DND-41 (cell line): Measurements from ENCODE around the gene DPYSL3.

Experiments used
- ATAC-seq: fragments of 200-7000 bp; cut with Tn5 transposase; 3 replicates; pipeline ENCODE4 v1.9.1; 2021; ENCODE audit warnings: low read depth; ENCODE audit not compliant: insufficient read depth
- DNase-seq: peaks from one replicate; pipeline ENCODE4 v3.0.0-alpha.2; 2020
- H2AFZ ChIP-seq: 2 replicates; pipeline ENCODE4 v1.6.0; 2012; ENCODE audit warnings: low read depth, low read length
- H3K27ac ChIP-seq: 2 replicates; pipeline ENCODE4 v1.5.1; 2012; ENCODE audit warnings: low read length, inconsistent platforms
- H3K27me3 ChIP-seq: fragments of 200-600 bp; sonication (generic); 2 replicates; pipeline ENCODE4 v1.6.0; 2012; ENCODE audit warnings: low read length, mild to moderate bottlenecking, inconsistent platforms; ENCODE audit not compliant: insufficient read depth, poor library complexity
- H3K36me3 ChIP-seq: 2 replicates; pipeline ENCODE4 v1.5.1; 2012; ENCODE audit warnings: low read length, inconsistent platforms; ENCODE audit not compliant: insufficient read depth
- H3K4me1 ChIP-seq: 2 replicates; pipeline ENCODE4 v1.5.1; 2012; ENCODE audit warnings: mild to moderate bottlenecking, low read length; ENCODE audit not compliant: insufficient read depth
- H3K4me2 ChIP-seq: 2 replicates; pipeline ENCODE4 v1.6.0; 2012; ENCODE audit warnings: mild to moderate bottlenecking, moderate library complexity, low read length, inconsistent platforms; ENCODE audit not compliant: insufficient read depth
- H3K4me3 ChIP-seq, 2 experiments: fragments of 200-600 bp in 1 of 2; shearing (Covaris generic) in 1 of 2; 2 replicates each; pipeline ENCODE4 v1.5.1; 2012 to 2016; ENCODE audit warnings: inconsistent platforms in 2 of 2, low read length in 2 of 2, mild to moderate bottlenecking in 2 of 2, low read depth in 1 of 2, moderate library complexity in 1 of 2
- H3K79me2 ChIP-seq: 2 replicates; pipeline ENCODE4 v1.6.0; 2012; ENCODE audit warnings: low read length, inconsistent platforms; ENCODE audit not compliant: insufficient read depth
- H3K9ac ChIP-seq: 2 replicates; pipeline ENCODE4 v1.6.0; 2012; ENCODE audit warnings: low read depth, mild to moderate bottlenecking, inconsistent platforms, low read length, moderate library complexity
- H3K9me3 ChIP-seq: 2 replicates; pipeline ENCODE4 v1.5.1; 2012; ENCODE audit warnings: low read length, moderate library complexity, mild to moderate bottlenecking, inconsistent platforms; ENCODE audit not compliant: insufficient read depth, severe bottlenecking
- H4K20me1 ChIP-seq: 2 replicates; pipeline ENCODE4 v1.6.0; 2012; ENCODE audit warnings: low read length; ENCODE audit not compliant: insufficient read depth
- EZH2 ChIP-seq: IDR thresholded peaks from 3 replicates; pipeline ENCODE4 v1.6.1; 2012; ENCODE audit warnings: borderline replicate concordance, low read depth, mild to moderate bottlenecking, moderate library complexity, low read length, inconsistent platforms; ENCODE audit not compliant: severe bottlenecking
- TF ChIP-seq, protein P1 (sequence below): IDR thresholded peaks from 2 replicates; pipeline ENCODE4 v1.5.1; 2012; ENCODE audit warnings: borderline replicate concordance, low read length, moderate library complexity, mild to moderate bottlenecking; ENCODE audit not compliant: poor library complexity, severe bottlenecking; ENCODE audit errors: extremely low read depth

DPYSL3 gene

GRCh38 chr5:147484708-147485020 is 25.2 kb downstream of the DPYSL3 start:
- Histone ChIP-seq H3K9ac (no peak overlapping the region), H3K36me3 (no peaks in the 10 kb centered on the region), H3K4me2 (no peak overlapping the region), H3K4me1 (no peaks in the 10 kb centered on the region), H3K4me3 (no peak overlapping the region), H3K79me2 (no peaks in the 10 kb centered on the region), H3K27me3 (no peaks in the 10 kb centered on the region), H4K20me1 (no peaks in the 10 kb centered on the region), H3K27ac (no peak overlapping the region), H3K9me3 (no peaks in the 10 kb centered on the region), H2AFZ (no peak overlapping the region)
- ATAC-seq (no peak), DNase-seq (no peak)
- TF ChIP-seq, protein P1, sequence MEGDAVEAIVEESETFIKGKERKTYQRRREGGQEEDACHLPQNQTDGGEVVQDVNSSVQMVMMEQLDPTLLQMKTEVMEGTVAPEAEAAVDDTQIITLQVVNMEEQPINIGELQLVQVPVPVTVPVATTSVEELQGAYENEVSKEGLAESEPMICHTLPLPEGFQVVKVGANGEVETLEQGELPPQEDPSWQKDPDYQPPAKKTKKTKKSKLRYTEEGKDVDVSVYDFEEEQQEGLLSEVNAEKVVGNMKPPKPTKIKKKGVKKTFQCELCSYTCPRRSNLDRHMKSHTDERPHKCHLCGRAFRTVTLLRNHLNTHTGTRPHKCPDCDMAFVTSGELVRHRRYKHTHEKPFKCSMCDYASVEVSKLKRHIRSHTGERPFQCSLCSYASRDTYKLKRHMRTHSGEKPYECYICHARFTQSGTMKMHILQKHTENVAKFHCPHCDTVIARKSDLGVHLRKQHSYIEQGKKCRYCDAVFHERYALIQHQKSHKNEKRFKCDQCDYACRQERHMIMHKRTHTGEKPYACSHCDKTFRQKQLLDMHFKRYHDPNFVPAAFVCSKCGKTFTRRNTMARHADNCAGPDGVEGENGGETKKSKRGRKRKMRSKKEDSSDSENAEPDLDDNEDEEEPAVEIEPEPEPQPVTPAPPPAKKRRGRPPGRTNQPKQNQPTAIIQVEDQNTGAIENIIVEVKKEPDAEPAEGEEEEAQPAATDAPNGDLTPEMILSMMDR, result no peak
- TF ChIP-seq EZH2, result no peak

GRCh38 chr5:147483961-147484707 is 25.7 kb downstream of the DPYSL3 start:
- H4K20me1 ChIP-seq, result no peaks in the 10 kb centered on the region
- H3K9me3 ChIP-seq, result no peaks in the 10 kb centered on the region
- no peak overlapping the region for H3K4me3 ChIP-seq
- H3K4me2 ChIP-seq, result no peak overlapping the region
- H3K27me3 ChIP-seq, result no peaks in the 10 kb centered on the region
- no peaks in the 10 kb centered on the region for H3K79me2 ChIP-seq
- no peak for DNase-seq
- H3K9ac ChIP-seq, result no peak overlapping the region
- H3K4me1 ChIP-seq, result no peaks in the 10 kb centered on the region
- H3K36me3 ChIP-seq, result no peaks in the 10 kb centered on the region
- TF ChIP-seq EZH2, result no peak
- TF ChIP-seq, protein P1, result no peak
- no peak overlapping the region for H3K27ac ChIP-seq
- no peak overlapping the region for H2AFZ ChIP-seq
- no peak for ATAC-seq

DNA sequence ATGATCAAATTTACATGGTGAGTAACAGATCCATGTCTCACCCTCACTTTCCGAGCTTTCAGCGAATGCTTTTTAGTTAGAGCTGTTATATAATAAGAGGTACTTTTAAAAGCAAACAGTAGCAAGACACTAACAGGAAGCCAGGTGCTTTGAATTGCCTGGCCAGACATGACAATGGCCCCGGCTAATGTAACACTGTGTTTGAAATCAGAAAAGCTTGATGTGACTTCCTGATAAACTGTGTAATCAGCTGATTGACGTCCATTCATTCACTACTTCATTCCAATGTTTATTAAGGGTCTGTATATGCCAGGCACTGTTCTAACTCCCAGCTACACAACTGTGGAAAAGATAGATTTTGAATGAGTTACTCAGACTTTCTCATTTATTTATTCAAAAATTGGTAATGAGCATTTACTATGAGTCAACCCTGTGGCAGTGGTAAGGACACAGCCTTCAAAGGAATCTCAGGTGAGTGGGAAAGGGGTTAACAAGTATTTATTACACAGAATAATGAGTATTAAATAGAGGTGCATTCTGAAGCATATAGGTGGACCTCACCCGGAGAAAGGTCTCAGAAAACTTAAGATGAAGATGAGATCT is 26.6 kb downstream of the DPYSL3 start:
- Histone ChIP-seq H4K20me1 (no peaks in the 10 kb centered on the region), H3K79me2 (no peaks in the 10 kb centered on the region), H3K36me3 (no peaks in the 10 kb centered on the region), H3K9ac (no peak overlapping the region), H3K27ac (no peak overlapping the region), H3K4me1 (no peaks in the 10 kb centered on the region), H3K4me3 (no peak overlapping the region), H3K4me2 (no peak overlapping the region), H3K27me3 (no peaks in the 10 kb centered on the region), H2AFZ (no peak overlapping the region), H3K9me3 (no peaks in the 10 kb centered on the region)
- TF ChIP-seq, protein P1, result no peak
- TF ChIP-seq EZH2, result no peak
- ATAC-seq (no peak), DNase-seq (no peak)
